A673 (cell line): Measurements from ENCODE around the gene GAB1. TPM values are rescaled to one million over a fixed set of nuclear protein-coding genes. Genes with fewer than 3 reads are reported as not detected.

Source experiments
- BruUV-seq: library from RNA; stranded (reverse); fragments of 400-500 nt; replicated peaks from 2 replicates; lab custom pipeline; 2021; lab: Mats Ljungman, UMichigan
- CTCF ChIA-PET: fragments of 300-600 bp; sonication (Branson Sonifier 250); formaldehyde crosslinking; loops from one replicate; lab custom pipeline; 2022; ENCODE audit warnings: antibody characterized with exemption; lab: Charles Lee
- POLR2A ChIA-PET: fragments of 300-600 bp; sonication (Branson Sonifier 250); formaldehyde crosslinking; loops from one replicate; lab custom pipeline; 2022; ENCODE audit warnings: antibody characterized with exemption; ENCODE audit not compliant: low non-redundant PET; lab: Charles Lee
- DNase-seq: peaks from one replicate; pipeline ENCODE4 v3.0.0-alpha.2; 2015; ENCODE audit warnings: low spot score
- H3K27ac ChIP-seq: fragments of 200-600 bp; sonication (generic); 2 replicates; pipeline ENCODE4 v1.5.1; 2016; ENCODE audit warnings: mixed run types, low read depth, mild to moderate bottlenecking, mixed read lengths, antibody characterized with exemption, low read length; ENCODE audit not compliant: poor library complexity, severe bottlenecking
- H3K27me3 ChIP-seq: fragments of 200-600 bp; sonication (generic); replicated peaks from 2 replicates; pipeline ENCODE4 v1.6.1; 2017; ENCODE audit warnings: mixed run types, low read depth, mild to moderate bottlenecking, mixed read lengths, antibody characterized with exemption, low read length; ENCODE audit not compliant: insufficient read depth, poor library complexity
- H3K36me3 ChIP-seq: fragments of 200-600 bp; sonication (generic); 2 replicates; pipeline ENCODE4 v1.6.1; 2016; ENCODE audit warnings: mixed run types, mild to moderate bottlenecking, mixed read lengths, antibody characterized with exemption, low read length; ENCODE audit not compliant: insufficient read depth, poor library complexity, severe bottlenecking
- H3K4me1 ChIP-seq: fragments of 200-600 bp; sonication (generic); 2 replicates; pipeline ENCODE4 v1.6.1; 2017; ENCODE audit warnings: mixed run types, mild to moderate bottlenecking, mixed read lengths, antibody characterized with exemption, low read length; ENCODE audit not compliant: insufficient read depth, poor library complexity, severe bottlenecking
- H3K4me3 ChIP-seq: fragments of 200-600 bp; sonication (generic); 2 replicates; pipeline ENCODE4 v1.5.1; 2016; ENCODE audit warnings: low read depth, mixed run types, mild to moderate bottlenecking, mixed read lengths, low read length; ENCODE audit not compliant: poor library complexity, severe bottlenecking
- H3K9me3 ChIP-seq: fragments of 200-600 bp; sonication (generic); 2 replicates; pipeline ENCODE4 v1.6.1; 2016; ENCODE audit warnings: mixed run types, low read depth, mild to moderate bottlenecking, mixed read lengths, antibody characterized with exemption, low read length; ENCODE audit not compliant: poor library complexity, severe bottlenecking
- EZH2 ChIP-seq: fragments of 200-600 bp; sonication (generic); IDR thresholded peaks from 2 replicates; pipeline ENCODE4 v1.6.1; 2017; ENCODE audit warnings: borderline replicate concordance, low read depth, mild to moderate bottlenecking, mixed read lengths, antibody characterized with exemption, low read length; ENCODE audit not compliant: poor library complexity, severe bottlenecking
- intact Hi-C: fragments of 100-400 bp; cut with micrococcal nuclease; formaldehyde crosslinking; loops from one replicate; pipeline ENCODE4 v1.10.0; 2022; ENCODE audit not compliant: unreplicated experiment
- total RNA-seq: library from RNA; stranded (reverse); gene quantifications from 2 replicates; pipeline ENCODE4 v1.2.3, GENCODE V29; 2021
- TF ChIP-seq, protein P1 (sequence below): fragments of 300-800, 200-600 bp; sonication (generic); conservative IDR thresholded peaks from 2 replicates; pipeline ENCODE4 v1.5.1; 2017; ENCODE audit warnings: low read depth, mild to moderate bottlenecking, antibody characterized with exemption, low read length, moderate library complexity, mixed read lengths

GAB1 gene
- total RNA-seq, 1 experiment from 2014 or later: 27.6 TPM

DNA sequence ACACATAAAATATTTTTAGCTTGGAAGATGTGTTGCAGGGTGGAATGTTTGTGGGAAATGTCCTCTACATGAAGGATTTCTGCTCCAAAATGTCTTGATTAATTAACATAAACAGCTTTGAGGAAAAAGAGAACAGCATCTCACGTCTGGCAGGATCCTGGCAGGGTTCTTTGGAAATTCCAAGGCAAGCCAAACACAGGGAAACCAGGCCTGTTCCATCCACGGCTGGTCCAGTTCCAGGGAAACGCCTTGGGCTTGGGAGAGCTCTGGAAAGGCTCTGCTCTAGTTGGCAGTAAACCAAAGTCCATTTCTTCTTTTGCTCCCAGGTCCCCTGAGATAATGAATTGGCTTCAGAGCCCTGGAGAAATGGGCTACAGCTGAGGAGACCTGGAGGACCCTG is 42.4 kb upstream of the GAB1 start:
- H3K4me1 ChIP-seq: no peaks in the 10 kb centered on the region
- no peak for DNase-seq
- H3K4me3 ChIP-seq: no peak overlapping the region
- ChIA-PET CTCF (no interaction called here), POLR2A (no interaction called here)
- H3K27ac ChIP-seq: no peak overlapping the region
- TF ChIP-seq, protein P1, sequence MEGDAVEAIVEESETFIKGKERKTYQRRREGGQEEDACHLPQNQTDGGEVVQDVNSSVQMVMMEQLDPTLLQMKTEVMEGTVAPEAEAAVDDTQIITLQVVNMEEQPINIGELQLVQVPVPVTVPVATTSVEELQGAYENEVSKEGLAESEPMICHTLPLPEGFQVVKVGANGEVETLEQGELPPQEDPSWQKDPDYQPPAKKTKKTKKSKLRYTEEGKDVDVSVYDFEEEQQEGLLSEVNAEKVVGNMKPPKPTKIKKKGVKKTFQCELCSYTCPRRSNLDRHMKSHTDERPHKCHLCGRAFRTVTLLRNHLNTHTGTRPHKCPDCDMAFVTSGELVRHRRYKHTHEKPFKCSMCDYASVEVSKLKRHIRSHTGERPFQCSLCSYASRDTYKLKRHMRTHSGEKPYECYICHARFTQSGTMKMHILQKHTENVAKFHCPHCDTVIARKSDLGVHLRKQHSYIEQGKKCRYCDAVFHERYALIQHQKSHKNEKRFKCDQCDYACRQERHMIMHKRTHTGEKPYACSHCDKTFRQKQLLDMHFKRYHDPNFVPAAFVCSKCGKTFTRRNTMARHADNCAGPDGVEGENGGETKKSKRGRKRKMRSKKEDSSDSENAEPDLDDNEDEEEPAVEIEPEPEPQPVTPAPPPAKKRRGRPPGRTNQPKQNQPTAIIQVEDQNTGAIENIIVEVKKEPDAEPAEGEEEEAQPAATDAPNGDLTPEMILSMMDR: no peak
- no peak for TF ChIP-seq EZH2
- no peaks in the 10 kb centered on the region for H3K9me3 ChIP-seq
- no peaks in the 10 kb centered on the region for H3K27me3 ChIP-seq
- no peaks in the 10 kb centered on the region for H3K36me3 ChIP-seq
- intact Hi-C loops: no loop called here
- BruUV-seq: no TSS peak

DNA sequence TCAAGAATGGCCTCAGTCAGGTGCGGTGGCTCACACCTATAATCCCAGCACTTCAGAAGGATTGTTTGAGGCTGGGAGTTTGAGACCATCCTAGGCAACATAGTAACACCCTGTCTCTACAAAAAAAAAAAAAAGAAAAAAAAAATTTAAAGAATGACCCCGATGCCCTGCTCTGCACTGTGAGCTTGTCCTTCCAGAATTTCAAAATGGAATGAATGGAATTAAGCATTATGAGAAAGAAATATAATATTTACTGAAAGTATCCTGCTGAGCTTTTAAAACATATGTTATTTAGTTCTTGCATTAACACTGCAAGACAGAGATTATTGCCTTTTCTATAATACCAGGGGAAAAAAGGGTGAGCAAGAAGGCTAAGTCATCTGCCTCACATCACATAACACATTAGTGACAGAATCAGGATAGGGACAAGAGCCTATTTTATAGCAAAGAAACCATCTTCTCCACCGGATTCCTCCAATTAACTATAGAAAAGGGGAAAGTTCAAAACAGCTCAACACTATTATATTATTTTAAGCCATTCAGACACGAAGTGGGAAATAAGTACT is 41.9 kb upstream of the GAB1 start:
- H3K36me3 ChIP-seq: no peaks in the 10 kb centered on the region
- no peak overlapping the region for H3K4me3 ChIP-seq
- no peaks in the 10 kb centered on the region for H3K27me3 ChIP-seq
- ChIA-PET POLR2A (no interaction called here), CTCF (no interaction called here)
- intact Hi-C loops: no loop called here
- H3K27ac ChIP-seq: no peak overlapping the region
- no peak for DNase-seq
- no TSS peak for BruUV-seq
- TF ChIP-seq EZH2: no peak
- TF ChIP-seq, protein P1: no peak
- no peaks in the 10 kb centered on the region for H3K4me1 ChIP-seq
- no peaks in the 10 kb centered on the region for H3K9me3 ChIP-seq

DNA sequence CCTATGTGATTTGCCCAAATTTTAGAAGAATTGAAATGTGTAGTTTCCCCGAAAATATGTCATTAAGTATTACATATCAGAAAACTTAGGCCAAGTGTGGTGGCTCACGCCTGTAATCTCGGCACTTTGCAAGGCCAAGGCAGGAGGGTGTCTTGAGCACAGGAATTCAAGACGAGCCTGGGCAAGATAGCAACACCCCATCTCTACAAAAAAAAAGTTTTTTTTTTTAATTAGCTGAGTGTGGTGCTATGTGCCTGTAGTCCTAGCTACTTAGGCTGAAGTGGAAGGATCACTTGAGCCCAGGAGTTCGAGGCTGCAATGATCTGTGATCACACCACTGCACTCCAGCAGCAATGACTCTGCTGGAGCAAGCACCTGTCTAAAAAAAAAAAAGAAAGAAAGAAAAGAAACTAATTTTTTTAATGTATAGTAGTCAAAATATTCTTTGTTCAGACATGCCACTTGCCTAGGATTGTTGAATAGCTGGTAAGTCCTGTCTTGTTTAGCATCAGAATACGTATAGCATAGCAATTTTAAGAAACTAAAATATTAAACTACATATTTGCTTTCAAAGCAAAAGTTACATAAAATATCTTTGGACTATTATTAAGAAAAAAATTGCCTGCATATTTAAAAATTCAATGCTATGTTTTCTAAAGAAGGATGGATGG is 40.1 kb upstream of the GAB1 start:
- CTCF ChIA-PET: no interaction called here
- H3K27ac ChIP-seq: no peak overlapping the region

More for the DNA sequence above, 40.1 kb upstream of the GAB1 start:
- Histone ChIP-seq H3K36me3 (no peaks in the 10 kb centered on the region), H3K4me3 (no peak overlapping the region), H3K4me1 (no peaks in the 10 kb centered on the region), H3K9me3 (no peaks in the 10 kb centered on the region), H3K27me3 (no peaks in the 10 kb centered on the region)
- no TSS peak for BruUV-seq
- intact Hi-C loops: no loop called here
- POLR2A ChIA-PET: no interaction called here
- DNase-seq: no peak
- TF ChIP-seq, protein P1: no peak
- no peak for TF ChIP-seq EZH2
